Measurements from ENCODE around the gene DNAAF2.

DNA sequence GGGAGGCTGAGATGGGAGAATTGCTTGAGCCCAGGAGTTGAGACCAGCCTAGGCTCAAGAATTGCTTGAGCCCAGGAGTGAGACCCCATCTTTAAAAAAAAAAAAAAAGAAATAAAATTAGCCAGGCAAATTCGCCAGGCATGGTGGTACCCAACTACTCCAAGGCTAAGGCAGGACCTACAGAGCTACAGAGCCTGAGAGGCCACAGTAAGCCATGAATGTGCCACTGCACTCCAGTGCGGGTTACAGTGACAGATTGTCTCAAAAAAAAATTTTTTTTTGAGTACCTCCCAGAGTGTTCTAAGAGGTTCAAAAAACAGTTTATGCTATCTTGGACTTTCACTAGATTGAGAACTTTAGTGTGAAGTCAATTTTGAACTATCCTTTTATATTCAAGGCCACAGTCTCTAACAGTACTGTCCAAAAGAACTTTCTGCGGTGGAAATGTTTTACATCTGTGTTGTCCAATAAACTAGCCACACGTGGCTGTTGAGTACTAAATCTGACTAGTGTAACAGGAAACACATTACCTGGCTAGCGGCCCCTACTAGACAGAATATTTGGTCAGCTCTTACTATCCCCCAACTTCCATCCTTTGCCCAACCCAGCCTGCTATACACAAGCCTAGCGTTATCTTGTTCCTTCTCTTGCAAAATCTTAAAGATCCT, 17.1 kb downstream of the DNAAF2 start:
- TF ChIP-seq, protein P1, sequence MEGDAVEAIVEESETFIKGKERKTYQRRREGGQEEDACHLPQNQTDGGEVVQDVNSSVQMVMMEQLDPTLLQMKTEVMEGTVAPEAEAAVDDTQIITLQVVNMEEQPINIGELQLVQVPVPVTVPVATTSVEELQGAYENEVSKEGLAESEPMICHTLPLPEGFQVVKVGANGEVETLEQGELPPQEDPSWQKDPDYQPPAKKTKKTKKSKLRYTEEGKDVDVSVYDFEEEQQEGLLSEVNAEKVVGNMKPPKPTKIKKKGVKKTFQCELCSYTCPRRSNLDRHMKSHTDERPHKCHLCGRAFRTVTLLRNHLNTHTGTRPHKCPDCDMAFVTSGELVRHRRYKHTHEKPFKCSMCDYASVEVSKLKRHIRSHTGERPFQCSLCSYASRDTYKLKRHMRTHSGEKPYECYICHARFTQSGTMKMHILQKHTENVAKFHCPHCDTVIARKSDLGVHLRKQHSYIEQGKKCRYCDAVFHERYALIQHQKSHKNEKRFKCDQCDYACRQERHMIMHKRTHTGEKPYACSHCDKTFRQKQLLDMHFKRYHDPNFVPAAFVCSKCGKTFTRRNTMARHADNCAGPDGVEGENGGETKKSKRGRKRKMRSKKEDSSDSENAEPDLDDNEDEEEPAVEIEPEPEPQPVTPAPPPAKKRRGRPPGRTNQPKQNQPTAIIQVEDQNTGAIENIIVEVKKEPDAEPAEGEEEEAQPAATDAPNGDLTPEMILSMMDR (IDR thresholded peaks at IDR 0.05; ENCODE audit: insufficient read depth, low read length, poor library complexity, severe bottlenecking): no peak
- TF ChIP-seq EZH2phosphoT487 (conservative IDR thresholded peaks at IDR 0.05; ENCODE audit: low read length): no peak
